KMS-11 (cell line): Measurements from ENCODE around the gene NLRC3.

Experiments used
- H2AFZ ChIP-seq: fragments of 200-600 bp; sonication (generic); 2 replicates; pipeline ENCODE4 v1.6.1; 2016; ENCODE audit warnings: antibody characterized with exemption, mixed run types, low read depth
- H3K27ac ChIP-seq: fragments of 200-600 bp; sonication (generic); 2 replicates; pipeline ENCODE4 v1.6.1; 2016; ENCODE audit warnings: mild to moderate bottlenecking, mixed run types
- H3K27me3 ChIP-seq: fragments of 200-600 bp; sonication (generic); 2 replicates; pipeline ENCODE4 v1.6.1; 2017; ENCODE audit warnings: mild to moderate bottlenecking, low read depth, mixed run types, moderate library complexity; ENCODE audit not compliant: insufficient read depth
- H3K36me3 ChIP-seq: fragments of 200-600 bp; sonication (generic); 2 replicates; pipeline ENCODE4 v1.6.1; 2017; ENCODE audit warnings: mild to moderate bottlenecking, mixed run types; ENCODE audit not compliant: insufficient read depth
- H3K4me1 ChIP-seq: fragments of 200-600 bp; sonication (generic); 2 replicates; pipeline ENCODE4 v1.6.1; 2016; ENCODE audit warnings: mild to moderate bottlenecking, low read depth, mixed run types; ENCODE audit not compliant: poor library complexity, severe bottlenecking
- H3K4me2 ChIP-seq: fragments of 200-600 bp; sonication (generic); 2 replicates; pipeline ENCODE4 v1.7.0; 2016; ENCODE audit warnings: mild to moderate bottlenecking, mixed run types
- H3K4me3 ChIP-seq: fragments of 200-600 bp; sonication (generic); IDR thresholded peaks from 2 replicates; pipeline ENCODE4 v1.6.1; 2017; ENCODE audit warnings: low read depth, low read length, mixed read lengths; ENCODE audit not compliant: insufficient read depth
- H3K79me2 ChIP-seq: fragments of 200-600 bp; sonication (generic); 2 replicates; pipeline ENCODE4 v1.6.1; 2016; ENCODE audit warnings: low read depth, mixed run types; ENCODE audit not compliant: insufficient read depth
- H3K9ac ChIP-seq: fragments of 200-600 bp; sonication (generic); 2 replicates; pipeline ENCODE4 v1.6.1; 2016; ENCODE audit warnings: mild to moderate bottlenecking, mixed run types
- H4K20me1 ChIP-seq: fragments of 200-600 bp; sonication (generic); 2 replicates; pipeline ENCODE4 v1.6.1; 2016; ENCODE audit warnings: mild to moderate bottlenecking, mixed run types; ENCODE audit not compliant: insufficient read depth
- TF ChIP-seq, protein P1 (sequence below): fragments of 200-600 bp; sonication (generic); conservative IDR thresholded peaks from 2 replicates; pipeline ENCODE4 v1.6.1; 2017; ENCODE audit warnings: low read depth, mild to moderate bottlenecking, antibody characterized with exemption, low read length, moderate library complexity, mixed read lengths

NLRC3 gene

DNA sequence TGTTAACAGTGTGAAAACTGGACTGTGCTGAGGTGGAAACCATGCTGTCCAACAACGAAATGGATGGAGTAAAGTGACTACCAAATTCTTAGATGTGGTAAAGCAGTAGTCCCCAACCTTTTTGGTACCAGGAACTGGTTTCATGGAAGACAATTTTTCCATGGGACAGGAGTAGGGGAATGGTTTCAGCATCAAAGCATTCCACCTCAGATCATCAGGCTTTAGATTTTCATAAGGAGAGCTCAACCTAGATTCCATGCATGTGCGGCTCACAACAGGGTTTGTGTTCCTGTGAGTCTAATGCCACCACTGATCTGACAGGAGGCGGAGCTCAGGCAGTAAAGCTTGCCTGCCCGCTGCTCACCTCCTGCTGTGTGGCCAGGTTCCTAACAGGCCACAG lies 22.7 kb upstream of the NLRC3 start:
- Histone ChIP-seq H3K36me3 (0 out of 2 replicates have a peak, but pooled peaks cover 3% of the 10 kb centered on the region), H3K4me1 (no peaks in the 10 kb centered on the region), H2AFZ (no peak overlapping the region), H3K4me3 (no peak overlapping the region), H3K27me3 (no peaks in the 10 kb centered on the region), H3K27ac (no peak overlapping the region), H4K20me1 (no peaks in the 10 kb centered on the region), H3K4me2 (no peak overlapping the region), H3K9ac (no peak overlapping the region), H3K79me2 (no peaks in the 10 kb centered on the region)
- TF ChIP-seq, protein P1, sequence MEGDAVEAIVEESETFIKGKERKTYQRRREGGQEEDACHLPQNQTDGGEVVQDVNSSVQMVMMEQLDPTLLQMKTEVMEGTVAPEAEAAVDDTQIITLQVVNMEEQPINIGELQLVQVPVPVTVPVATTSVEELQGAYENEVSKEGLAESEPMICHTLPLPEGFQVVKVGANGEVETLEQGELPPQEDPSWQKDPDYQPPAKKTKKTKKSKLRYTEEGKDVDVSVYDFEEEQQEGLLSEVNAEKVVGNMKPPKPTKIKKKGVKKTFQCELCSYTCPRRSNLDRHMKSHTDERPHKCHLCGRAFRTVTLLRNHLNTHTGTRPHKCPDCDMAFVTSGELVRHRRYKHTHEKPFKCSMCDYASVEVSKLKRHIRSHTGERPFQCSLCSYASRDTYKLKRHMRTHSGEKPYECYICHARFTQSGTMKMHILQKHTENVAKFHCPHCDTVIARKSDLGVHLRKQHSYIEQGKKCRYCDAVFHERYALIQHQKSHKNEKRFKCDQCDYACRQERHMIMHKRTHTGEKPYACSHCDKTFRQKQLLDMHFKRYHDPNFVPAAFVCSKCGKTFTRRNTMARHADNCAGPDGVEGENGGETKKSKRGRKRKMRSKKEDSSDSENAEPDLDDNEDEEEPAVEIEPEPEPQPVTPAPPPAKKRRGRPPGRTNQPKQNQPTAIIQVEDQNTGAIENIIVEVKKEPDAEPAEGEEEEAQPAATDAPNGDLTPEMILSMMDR, result no peak

DNA sequence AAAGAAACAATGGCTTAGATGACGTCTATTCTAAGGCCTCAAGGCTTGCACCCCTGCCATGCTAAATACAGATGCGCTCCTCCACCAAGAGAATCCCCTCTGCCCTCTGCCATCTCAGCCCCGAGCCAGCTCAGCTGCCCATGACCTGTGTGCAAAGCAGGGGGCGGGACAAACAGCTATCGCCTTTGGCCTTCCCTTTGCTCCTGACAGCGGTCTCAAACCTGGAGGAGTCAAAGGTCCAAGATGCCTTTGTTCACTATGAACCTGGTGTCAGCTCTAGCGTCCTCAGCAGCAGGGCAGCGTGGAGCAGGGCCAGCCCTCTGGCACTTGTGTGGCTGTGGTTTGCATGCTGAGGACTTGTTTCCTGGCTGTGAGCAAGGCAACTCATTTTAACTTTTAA lies 21.9 kb upstream of the NLRC3 start:
- no peak overlapping the region for H3K27ac ChIP-seq
- no peaks in the 10 kb centered on the region for H3K27me3 ChIP-seq
- H2AFZ ChIP-seq, result no peak overlapping the region
- H3K79me2 ChIP-seq, result no peaks in the 10 kb centered on the region
- H3K36me3 ChIP-seq, result 0 out of 2 replicates have a peak, but pooled peaks cover under 1% of the 10 kb centered on the region
- no peaks in the 10 kb centered on the region for H4K20me1 ChIP-seq
- TF ChIP-seq, protein P1, result no peak
- no peak overlapping the region for H3K4me3 ChIP-seq
- no peaks in the 10 kb centered on the region for H3K4me1 ChIP-seq
- no peak overlapping the region for H3K9ac ChIP-seq
- no peak overlapping the region for H3K4me2 ChIP-seq

DNA sequence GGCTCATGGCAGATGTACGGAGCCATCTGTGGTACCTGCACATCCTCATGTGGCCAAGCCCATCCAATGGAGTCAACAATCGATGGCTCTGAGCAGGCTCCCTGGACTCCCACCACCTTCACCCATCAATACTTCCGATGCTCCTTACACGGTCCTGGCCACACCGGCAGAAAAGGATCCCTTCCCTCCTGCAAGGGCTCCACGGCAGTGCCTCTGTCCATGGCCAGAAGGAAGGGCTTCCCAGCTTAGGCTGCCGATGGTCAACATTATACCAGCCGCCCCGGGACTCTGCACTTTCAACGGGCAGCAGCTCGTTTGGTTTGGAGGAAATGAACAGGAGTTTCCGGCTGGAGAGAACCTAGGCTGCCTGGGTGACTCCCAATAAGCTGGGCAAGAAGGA lies 21.0 kb upstream of the NLRC3 start:
- H4K20me1 ChIP-seq, result no peaks in the 10 kb centered on the region
- H3K27me3 ChIP-seq, result no peaks in the 10 kb centered on the region
- H3K79me2 ChIP-seq, result no peaks in the 10 kb centered on the region
- TF ChIP-seq, protein P1, result no peak
- H3K36me3 ChIP-seq, result no peaks in the 10 kb centered on the region
- no peak overlapping the region for H3K4me2 ChIP-seq
- no peak overlapping the region for H2AFZ ChIP-seq
- H3K4me3 ChIP-seq, result no peak overlapping the region
- no peak overlapping the region for H3K27ac ChIP-seq
- no peaks in the 10 kb centered on the region for H3K4me1 ChIP-seq
- H3K9ac ChIP-seq, result no peak overlapping the region

DNA sequence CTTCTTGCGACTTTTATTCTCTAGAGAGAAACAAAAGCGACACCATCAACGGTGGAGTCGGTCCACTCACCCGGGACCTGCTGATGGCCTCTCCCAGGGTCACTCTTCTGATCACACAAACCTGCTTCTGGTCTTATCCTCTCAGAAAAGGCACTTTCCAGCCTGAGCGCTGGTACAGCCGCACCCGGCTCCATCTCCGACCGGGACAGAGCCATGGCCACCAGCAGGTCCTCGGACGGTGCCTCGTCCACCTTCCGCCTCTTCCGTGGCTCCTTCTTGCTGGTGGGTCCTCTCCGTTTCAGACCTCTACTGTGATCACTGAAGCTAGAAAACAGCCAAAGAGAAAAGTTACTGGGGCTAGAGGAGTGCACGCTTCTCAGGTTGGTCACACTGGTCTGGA lies 20.5 kb upstream of the NLRC3 start:
- Histone ChIP-seq H3K27ac (no peak overlapping the region), H4K20me1 (no peaks in the 10 kb centered on the region), H3K27me3 (no peaks in the 10 kb centered on the region), H3K79me2 (no peaks in the 10 kb centered on the region), H3K9ac (no peak overlapping the region), H3K36me3 (no peaks in the 10 kb centered on the region), H3K4me1 (no peaks in the 10 kb centered on the region), H2AFZ (no peak overlapping the region), H3K4me3 (no peak overlapping the region), H3K4me2 (no peak overlapping the region)
- TF ChIP-seq, protein P1, result no peak
